Mucosa of descending colon (tissue), 3 donors: ENCODE results near the gene CCDC89. TPM values are rescaled to one million over a fixed set of nuclear protein-coding genes. Genes with fewer than 3 reads are reported as not detected.
A peak's percentile ranks its signal among the peaks of the same experiment; 100 is the strongest.

Experiments used
- ATAC-seq: fragments of 200-7000 bp; cut with Tn5 transposase; one replicate; pipeline ENCODE4 v1.9.1; 2020; ENCODE audit warnings: mild to moderate bottlenecking, moderate library complexity
- DNase-seq, 3 donors: peaks; one replicate each; pipeline ENCODE4 v3.0.0-alpha.2; 2020
- H3K36me3 ChIP-seq: fragments of 200-600 bp; one replicate; pipeline ENCODE4 v1.8.0; 2021; ENCODE audit warnings: low read depth, mild to moderate bottlenecking
- H3K4me1 ChIP-seq: fragments of 200-600 bp; one replicate; pipeline ENCODE4 v1.8.0; 2021; ENCODE audit warnings: low read depth, mild to moderate bottlenecking
- H3K4me3 ChIP-seq: fragments of 200-600 bp; one replicate; pipeline ENCODE4 v1.8.0; 2021; ENCODE audit warnings: mild to moderate bottlenecking
- H3K9me3 ChIP-seq: fragments of 200-600 bp; one replicate; pipeline ENCODE4 v1.8.0; 2021; ENCODE audit warnings: mild to moderate bottlenecking
- CTCF ChIP-seq: fragments of 200-600 bp; IDR thresholded peaks from one replicate; pipeline ENCODE4 v1.8.0; 2022; ENCODE audit warnings: antibody characterized with exemption, mild to moderate bottlenecking
- intact Hi-C, 2 donors: fragments of 100-400 bp; cut with DNase I in 1 of 2; cut with micrococcal nuclease in 1 of 2; formaldehyde crosslinking; loops; one replicate each; pipeline versions ENCODE4 v1.11.0 to v1.11.1; 2022; cut with DNase I, micrococcal nuclease
- long read RNA-seq, 2 donors: library from polyadenylated mRNA; unstranded; transcript quantifications; one replicate each; pipeline ENCODE4 v2.0.0, GENCODE V29; 2019 to 2021
- total RNA-seq, 3 donors: library from RNA; stranded (reverse); fragmentation: NEBNext Ultra II Directional in 2 of 3; extraction: Animal tissue kit (Norgen Biotek cat#: 25700) in 2 of 3; gene quantifications; one replicate each; pipeline versions ENCODE4 v1.2.1 to v1.2.4, GENCODE V29; 2021 to 2023
- donor health status: DM: no; HTN: no; CAD: no; lungs with moderate emphysema.
- donor health status: DM: no; HTN: no; CAD: no.
- donor health status: DM: no; HTN: yes; CAD: no.

CCDC89 gene
- 1 to 10 TPM; 4.1 to 6.4 (median 4.1) TPM for total RNA-seq
- long read RNA-seq, donor 1: 0 reads
- long read RNA-seq, donor 2: 0 reads

GRCh38 chr11:85685820-85686459 is at the start of gene CCDC89:
Gene CCDC89, minus strand, starts transcription at chr11:85686195. Its CDS starts 65 bp downstream, at chr11:85686130.
- Histone ChIP-seq H3K36me3 (no peaks in the 10 kb centered on the region), H3K4me1 (no peaks in the 10 kb centered on the region), H3K4me3 (no peak within 1 kb of the TSS), H3K9me3 (no peaks in the 10 kb centered on the region)
- peak; percentile 74 for ATAC-seq
- no peak for TF ChIP-seq CTCF
- DNase-seq: peak; percentile 45 to 66 (median 61)
- intact Hi-C loops: no loop called here

GRCh38 chr11:85732965-85733364 is 47.0 kb upstream of the CCDC89 start:
- TF ChIP-seq CTCF: no peak
- intact Hi-C loops: no loop called here
- Histone ChIP-seq H3K4me3 (no peak overlapping the region), H3K9me3 (no peaks in the 10 kb centered on the region), H3K36me3 (no peaks in the 10 kb centered on the region), H3K4me1 (no peaks in the 10 kb centered on the region)
- ATAC-seq: no peak
- DNase-seq: no peak

- TF ChIP-seq CTCF: no peak
- no peak for DNase-seq
- no peak for ATAC-seq
- Histone ChIP-seq H3K9me3 (no peaks in the 10 kb centered on the region), H3K36me3 (no peaks in the 10 kb centered on the region), H3K4me3 (no peak overlapping the region), H3K4me1 (no peaks in the 10 kb centered on the region)
- intact Hi-C loops: no loop called here
These were observed 40.4 kb upstream of the CCDC89 start for GRCh38 chr11:85726381-85726780.

- ATAC-seq (peak; percentile 80), DNase-seq (no peak)
- Histone ChIP-seq H3K36me3 (no peaks in the 10 kb centered on the region), H3K4me3 (no peak overlapping the region), H3K9me3 (no peaks in the 10 kb centered on the region), H3K4me1 (no peaks in the 10 kb centered on the region)
- intact Hi-C loops: no loop called here
- no peak for TF ChIP-seq CTCF
These were observed 39.7 kb upstream of the CCDC89 start for GRCh38 chr11:85725510-85726258.

- ATAC-seq: no peak
These were observed 38.9 kb upstream of the CCDC89 start for GRCh38 chr11:85724748-85725465.

More at GRCh38 chr11:85724748-85725465, 38.9 kb upstream of the CCDC89 start:
- H3K4me3 ChIP-seq: no peak overlapping the region
- DNase-seq: no peak
- no peaks in the 10 kb centered on the region for H3K9me3 ChIP-seq
- intact Hi-C loops: no loop called here
- no peak for TF ChIP-seq CTCF
- no peaks in the 10 kb centered on the region for H3K36me3 ChIP-seq
- H3K4me1 ChIP-seq: no peaks in the 10 kb centered on the region
